B cell (primary cell): ENCODE data around the gene RPL10. TPM values are rescaled to one million over a fixed set of nuclear protein-coding genes. Genes with fewer than 3 reads are reported as not detected.

ENCODE experiments used
- ATAC-seq: fragments of 200-7000 bp; cut with Tn5 transposase; one replicate; pipeline ENCODE4 v1.10.0; 2021; ENCODE audit warnings: low read depth, mild to moderate bottlenecking, moderate number of reproducible peaks, moderate library complexity
- CTCF ChIA-PET: fragments of 350-600 bp; sonication (Branson Sonifier 250); formaldehyde crosslinking; loops from one replicate; lab custom pipeline; 2021; ENCODE audit warnings: antibody characterized with exemption, inconsistent platforms; lab: Charles Lee
- POLR2A ChIA-PET: fragments of 350-600 bp; sonication (Branson Sonifier 250); formaldehyde crosslinking; loops from one replicate; lab custom pipeline; 2021; ENCODE audit warnings: antibody characterized with exemption; lab: Charles Lee
- DNase-seq: peaks from one replicate; pipeline ENCODE4 v3.0.0; 2013
- H2AFZ ChIP-seq: 2 replicates; pipeline ENCODE4 v1.6.1; 2012; ENCODE audit warnings: mild to moderate bottlenecking, low read depth, low read length; ENCODE audit not compliant: insufficient read depth, poor library complexity, severe bottlenecking
- H3K27ac ChIP-seq, 2 donors: 1 replicate in 1 of 2; 2 replicates in 1 of 2; pipeline ENCODE4 v1.5.1; 2012 to 2013; ENCODE audit warnings: low read length in 2 of 2, mild to moderate bottlenecking in 2 of 2, moderate library complexity in 1 of 2
- H3K27me3 ChIP-seq, 4 experiments: fragments of 200-600 bp in 1 of 4; sonication (generic) in 1 of 4; replicated peaks in 1 of 4; 1 replicate in 2 of 4; 2 replicates in 2 of 4; pipeline versions ENCODE4 v1.6.1 to v1.7.0; 2013 to 2016; ENCODE audit warnings: low read length in 3 of 4, mild to moderate bottlenecking in 2 of 4, mixed read lengths in 1 of 4, moderate library complexity in 1 of 4; ENCODE audit not compliant: insufficient read depth in 4 of 4, control insufficient read depth in 3 of 4; ENCODE audit errors: control extremely low read depth in 1 of 4
- H3K36me3 ChIP-seq, 2 experiments: replicated peaks in 1 of 2; 1 replicate in 1 of 2; 2 replicates in 1 of 2; pipeline versions ENCODE4 v1.6.1 to v1.7.1; 2013; ENCODE audit warnings: low read length in 1 of 2; ENCODE audit not compliant: insufficient read depth in 2 of 2, control insufficient read depth in 1 of 2; ENCODE audit errors: control extremely low read depth in 1 of 2, extremely low read depth in 1 of 2
- H3K4me1 ChIP-seq, 2 donors: fragments of 200-600 bp in 1 of 2; sonication (generic) in 1 of 2; 1 replicate in 1 of 2; 2 replicates in 1 of 2; pipeline versions ENCODE4 v1.5.1 to v1.6.1; 2013 to 2017; ENCODE audit warnings: low read length in 2 of 2; ENCODE audit not compliant: control insufficient read depth in 2 of 2, insufficient read depth in 2 of 2
- H3K4me2 ChIP-seq: replicated peaks from 2 replicates; pipeline ENCODE3; 2012; ENCODE audit warnings: mild to moderate bottlenecking, low read depth, low read length; ENCODE audit not compliant: poor library complexity, severe bottlenecking
- H3K4me3 ChIP-seq, 5 experiments: fragments of 200-600 bp in 1 of 5; sonication (generic) in 1 of 5; 1 replicate in 3 of 5; 2 replicates in 2 of 5; pipeline versions ENCODE4 v1.5.1 to v1.7.0; 2011 to 2016; ENCODE audit warnings: low read length in 4 of 5, mild to moderate bottlenecking in 4 of 5, low read depth in 2 of 5, control low read depth in 1 of 5, moderate library complexity in 1 of 5; ENCODE audit not compliant: insufficient read depth in 1 of 5; ENCODE audit errors: control extremely low read depth in 1 of 5, extremely low read depth in 1 of 5
- H3K79me2 ChIP-seq: fragments of 200-600 bp; sonication (generic); one replicate; pipeline ENCODE4 v1.6.0; 2016; ENCODE audit warnings: low read length; ENCODE audit not compliant: control insufficient read depth, insufficient read depth
- H3K9ac ChIP-seq: fragments of 200-600 bp; sonication (generic); 2 replicates; pipeline ENCODE4 v1.6.1; 2017; ENCODE audit warnings: mild to moderate bottlenecking, low read length, moderate library complexity
- H3K9me3 ChIP-seq, 3 donors: one replicate each; pipeline versions ENCODE4 v1.6.1 to v1.7.1; 2013; ENCODE audit warnings: low read length in 2 of 3; ENCODE audit not compliant: control insufficient read depth in 2 of 3, insufficient read depth in 1 of 3; ENCODE audit errors: control extremely low read depth in 1 of 3
- H4K20me1 ChIP-seq: 2 replicates; pipeline ENCODE4 v1.6.0; 2012; ENCODE audit warnings: mild to moderate bottlenecking, low read length; ENCODE audit not compliant: insufficient read depth, control insufficient read depth, poor library complexity, severe bottlenecking
- H3K27ac Mint-ChIP-seq: one replicate; pipeline ENCODE4 v1.8.0; 2021; ENCODE audit warnings: mixed read lengths
- H3K27me3 Mint-ChIP-seq: one replicate; pipeline ENCODE4 v1.8.0; 2021; ENCODE audit warnings: mixed read lengths
- H3K4me1 Mint-ChIP-seq: one replicate; pipeline ENCODE4 v1.8.0; 2021; ENCODE audit warnings: mixed read lengths
- H3K4me3 Mint-ChIP-seq: one replicate; pipeline ENCODE4 v1.8.0; 2021; ENCODE audit warnings: mixed read lengths
- H3K9me3 Mint-ChIP-seq: one replicate; pipeline ENCODE4 v1.8.0; 2022; ENCODE audit warnings: mixed read lengths; ENCODE audit not compliant: insufficient read depth
- EZH2 ChIP-seq: IDR thresholded peaks from 2 replicates; pipeline ENCODE4 v1.6.1; 2012; ENCODE audit warnings: borderline replicate concordance, low read depth, mild to moderate bottlenecking, moderate library complexity, low read length; ENCODE audit not compliant: insufficient read depth, poor library complexity, severe bottlenecking
- WGBS: methylation state at CpG from one replicate; pipeline ENCODE4 v1.1.5; 2013; ENCODE audit warnings: missing lambda C conversion rate; ENCODE audit not compliant: insufficient coverage; 5-methylcytosine and 5-hydroxymethylcytosine counted together
- intact Hi-C: fragments of 100-400 bp; cut with micrococcal nuclease; formaldehyde crosslinking; loops from one replicate; pipeline ENCODE4 v1.10.0; 2022
- polyA plus RNA-seq: library from polyadenylated mRNA; depleted of rRNA; stranded (reverse); fragments of >200 nt; gene quantifications from 2 replicates; pipeline ENCODE4 v1.2.3, GENCODE V29; 2012
- total RNA-seq, 2 donors: library from RNA; stranded (reverse); fragments of 120-200 nt in 1 of 2; gene quantifications; 1 replicate in 1 of 2; 2 replicates in 1 of 2; pipeline versions ENCODE4 v1.2.3 to v1.2.4, GENCODE V29; 2013 to 2022
- TF ChIP-seq, protein P1 (sequence below): fragments of 200-600 bp; IDR thresholded peaks from one replicate; pipeline ENCODE4 v1.8.0; 2022; ENCODE audit warnings: antibody characterized with exemption, mild to moderate bottlenecking

Gene RPL10
- total and polyA plus RNA-seq, 2 donors (not counting 1 experiment from before 2014, with no cell fraction given), result 4,073 to 16,482 TPM

DNA sequence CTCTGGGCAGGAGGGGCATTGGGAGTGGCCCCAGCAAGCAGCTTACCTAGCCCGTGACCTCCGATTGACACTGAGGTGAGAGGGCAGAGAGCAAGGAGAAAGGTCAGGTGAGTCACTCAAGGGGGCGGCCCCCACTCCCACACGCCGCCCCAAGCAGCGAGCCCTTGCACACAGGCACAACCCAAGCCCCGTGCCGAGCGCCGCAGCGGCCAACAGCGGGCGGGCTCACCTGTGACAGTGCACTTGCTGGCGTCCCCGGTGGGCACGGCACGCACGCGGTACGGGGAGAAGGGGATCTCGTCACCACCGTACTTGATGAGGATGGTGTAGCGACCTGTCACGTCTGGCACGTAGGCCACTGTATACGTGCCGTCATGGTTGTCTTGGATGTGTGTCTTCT lies 41.0 kb upstream of the RPL10 start:
- ChIA-PET POLR2A (interaction anchor here (1.6 kb wide), 1 partner anchor 12 kb away, joined by 3 read pairs; no protein-coding TSS in a partner anchor), CTCF (no interaction called here)
- H3K27ac ChIP-seq, result no peak overlapping the region
- Mint-ChIP-seq H3K4me1 (peaks cover 8% of the 10 kb centered on the region), H3K27me3 (no peaks in the 10 kb centered on the region), H3K27ac (no peak overlapping the region), H3K4me3 (no peak overlapping the region), H3K9me3 (no peaks in the 10 kb centered on the region)
- H3K27me3 ChIP-seq, result no peaks in the 10 kb centered on the region
- TF ChIP-seq, protein P1, sequence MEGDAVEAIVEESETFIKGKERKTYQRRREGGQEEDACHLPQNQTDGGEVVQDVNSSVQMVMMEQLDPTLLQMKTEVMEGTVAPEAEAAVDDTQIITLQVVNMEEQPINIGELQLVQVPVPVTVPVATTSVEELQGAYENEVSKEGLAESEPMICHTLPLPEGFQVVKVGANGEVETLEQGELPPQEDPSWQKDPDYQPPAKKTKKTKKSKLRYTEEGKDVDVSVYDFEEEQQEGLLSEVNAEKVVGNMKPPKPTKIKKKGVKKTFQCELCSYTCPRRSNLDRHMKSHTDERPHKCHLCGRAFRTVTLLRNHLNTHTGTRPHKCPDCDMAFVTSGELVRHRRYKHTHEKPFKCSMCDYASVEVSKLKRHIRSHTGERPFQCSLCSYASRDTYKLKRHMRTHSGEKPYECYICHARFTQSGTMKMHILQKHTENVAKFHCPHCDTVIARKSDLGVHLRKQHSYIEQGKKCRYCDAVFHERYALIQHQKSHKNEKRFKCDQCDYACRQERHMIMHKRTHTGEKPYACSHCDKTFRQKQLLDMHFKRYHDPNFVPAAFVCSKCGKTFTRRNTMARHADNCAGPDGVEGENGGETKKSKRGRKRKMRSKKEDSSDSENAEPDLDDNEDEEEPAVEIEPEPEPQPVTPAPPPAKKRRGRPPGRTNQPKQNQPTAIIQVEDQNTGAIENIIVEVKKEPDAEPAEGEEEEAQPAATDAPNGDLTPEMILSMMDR, result no peak
- TF ChIP-seq EZH2, result no peak
- H3K4me3 ChIP-seq, result no peak overlapping the region
- ATAC-seq, result no peak
- peaks cover 30% of the 10 kb centered on the region for H3K79me2 ChIP-seq
- peaks cover 67% of the 10 kb centered on the region for H4K20me1 ChIP-seq
- WGBS, result 99% methylated on average over 10 of the region's 27 CpGs
- H3K9me3 ChIP-seq, result no peaks in the 10 kb centered on the region
- peaks cover 0 to 84% of the 10 kb centered on the region in 2 experiments for H3K36me3 ChIP-seq
- DNase-seq, result no peak
- intact Hi-C loops, result no loop called here
- no peak overlapping the region for H3K4me2 ChIP-seq
- no peak overlapping the region for H3K9ac ChIP-seq
- no peak overlapping the region for H2AFZ ChIP-seq
- H3K4me1 ChIP-seq, result peaks cover 6 to 13% of the 10 kb centered on the region in 2 donors

DNA sequence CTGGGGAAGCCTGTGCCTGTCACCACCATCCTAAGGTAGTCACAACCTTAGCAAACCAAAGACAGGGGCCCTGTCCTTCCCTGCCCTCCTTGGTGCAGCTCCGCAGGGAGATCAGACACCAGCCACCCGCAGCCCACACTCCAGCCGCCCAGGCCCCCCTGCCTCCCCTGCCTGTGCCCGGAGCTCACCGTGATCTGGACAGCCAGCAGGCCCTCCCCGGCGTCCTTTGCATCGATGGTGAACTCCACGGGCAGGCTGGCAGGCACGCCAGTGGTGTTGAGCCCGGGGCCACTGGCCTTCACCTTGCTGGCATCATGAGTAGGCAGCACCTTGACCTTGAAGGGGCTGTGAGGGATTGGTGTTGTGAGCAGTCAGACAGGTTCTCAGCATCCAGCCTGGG lies 40.2 kb upstream of the RPL10 start:
- Histone ChIP-seq H3K9ac (no peak overlapping the region), H3K27ac (no peak overlapping the region), H3K36me3 (peaks cover 0 to 84% of the 10 kb centered on the region in 2 experiments), H4K20me1 (peaks cover 73% of the 10 kb centered on the region), H2AFZ (no peak overlapping the region), H3K4me3 (no peak overlapping the region), H3K4me2 (no peak overlapping the region), H3K79me2 (peaks cover 31% of the 10 kb centered on the region), H3K27me3 (no peaks in the 10 kb centered on the region), H3K9me3 (no peaks in the 10 kb centered on the region), H3K4me1 (peaks cover 0 to 5% of the 10 kb centered on the region in 2 donors)
- 98% methylated on average over 9 of the region's 11 CpGs for WGBS
- Mint-ChIP-seq H3K27me3 (no peaks in the 10 kb centered on the region), H3K4me3 (no peak overlapping the region), H3K27ac (no peak overlapping the region), H3K9me3 (no peaks in the 10 kb centered on the region), H3K4me1 (peaks cover 6% of the 10 kb centered on the region)
- ATAC-seq (no peak), DNase-seq (no peak)
- TF ChIP-seq, protein P1, result no peak
- no peak for TF ChIP-seq EZH2
- POLR2A ChIA-PET, result interaction anchor here (1.6 kb wide), 1 partner anchor 11 kb away, joined by 3 read pairs; no protein-coding TSS in a partner anchor
- CTCF ChIA-PET, result no interaction called here
- intact Hi-C loops, result no loop called here
